Ishikawa (cell line): ENCODE measurements around the gene ATP2B2.

ENCODE experiments used
- CEBPB ChIP-seq: IDR thresholded peaks from 2 replicates; pipeline ENCODE4 v1.6.1; 2012
- CREB1 ChIP-seq: IDR thresholded peaks from 2 replicates; pipeline ENCODE4 v1.6.1; 2012; ENCODE audit warnings: low read depth
- EGR1 ChIP-seq: IDR thresholded peaks from 2 replicates; pipeline ENCODE4 v1.6.1; 2012
- EP300 ChIP-seq: IDR thresholded peaks from 2 replicates; pipeline ENCODE4 v1.6.1; 2012; ENCODE audit warnings: borderline replicate concordance
- FOXM1 ChIP-seq: IDR thresholded peaks from 2 replicates; pipeline ENCODE4 v1.6.1; 2012; ENCODE audit warnings: low read depth, borderline replicate concordance
- NFIC ChIP-seq: IDR thresholded peaks from 2 replicates; pipeline ENCODE4 v1.6.1; 2012
- RAD21 ChIP-seq: IDR thresholded peaks from 2 replicates; pipeline ENCODE4 v1.6.1; 2012; ENCODE audit warnings: low read depth
- TAF1 ChIP-seq: IDR thresholded peaks from 2 replicates; pipeline ENCODE4 v1.6.1; 2012; ENCODE audit warnings: low read depth, mild to moderate bottlenecking
- TCF12 ChIP-seq: IDR thresholded peaks from 2 replicates; pipeline ENCODE4 v1.6.1; 2012; ENCODE audit warnings: low read depth
- TEAD4 ChIP-seq: IDR thresholded peaks from 2 replicates; pipeline ENCODE4 v1.6.1; 2012
- USF1 ChIP-seq: IDR thresholded peaks from 2 replicates; pipeline ENCODE4 v1.6.1; 2012
- YY1 ChIP-seq: IDR thresholded peaks from 2 replicates; pipeline ENCODE4 v1.6.1; 2012; ENCODE audit warnings: low read depth
- ZBTB7A ChIP-seq: IDR thresholded peaks from 2 replicates; pipeline ENCODE4 v1.6.1; 2012; ENCODE audit warnings: low read depth
- TF ChIP-seq, protein P1 (sequence below): IDR thresholded peaks from 2 replicates; pipeline ENCODE4 v1.6.1; 2012; ENCODE audit warnings: low read depth, mild to moderate bottlenecking
- TF ChIP-seq, protein P2 (sequence below): IDR thresholded peaks from 2 replicates; pipeline ENCODE4 v1.6.1; 2012

ATP2B2 gene

DNA sequence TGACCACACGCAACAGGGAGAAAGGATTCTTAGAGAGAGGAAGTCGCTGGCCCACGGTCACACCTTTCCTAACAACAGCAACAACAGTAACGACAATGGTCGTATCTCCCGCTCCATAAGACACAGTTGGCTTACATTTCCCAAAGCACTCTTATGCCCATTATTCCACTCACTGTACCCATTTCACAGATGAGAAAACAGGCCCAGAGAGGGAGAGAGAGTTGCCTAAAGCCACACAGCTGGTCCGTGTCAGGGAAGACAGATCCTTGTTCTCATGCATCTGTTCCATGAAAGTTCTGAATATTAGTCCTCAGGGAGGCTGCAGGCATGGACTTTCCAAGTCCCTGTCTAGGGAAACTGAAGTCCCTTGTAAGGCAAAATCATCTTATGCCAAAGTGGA, 42.0 kb upstream of the ATP2B2 start:
- no peak for TF ChIP-seq FOXM1
- no peak for TF ChIP-seq NFIC
- TF ChIP-seq EP300, result no peak
- no peak for TF ChIP-seq CEBPB
- TF ChIP-seq, protein P1, sequence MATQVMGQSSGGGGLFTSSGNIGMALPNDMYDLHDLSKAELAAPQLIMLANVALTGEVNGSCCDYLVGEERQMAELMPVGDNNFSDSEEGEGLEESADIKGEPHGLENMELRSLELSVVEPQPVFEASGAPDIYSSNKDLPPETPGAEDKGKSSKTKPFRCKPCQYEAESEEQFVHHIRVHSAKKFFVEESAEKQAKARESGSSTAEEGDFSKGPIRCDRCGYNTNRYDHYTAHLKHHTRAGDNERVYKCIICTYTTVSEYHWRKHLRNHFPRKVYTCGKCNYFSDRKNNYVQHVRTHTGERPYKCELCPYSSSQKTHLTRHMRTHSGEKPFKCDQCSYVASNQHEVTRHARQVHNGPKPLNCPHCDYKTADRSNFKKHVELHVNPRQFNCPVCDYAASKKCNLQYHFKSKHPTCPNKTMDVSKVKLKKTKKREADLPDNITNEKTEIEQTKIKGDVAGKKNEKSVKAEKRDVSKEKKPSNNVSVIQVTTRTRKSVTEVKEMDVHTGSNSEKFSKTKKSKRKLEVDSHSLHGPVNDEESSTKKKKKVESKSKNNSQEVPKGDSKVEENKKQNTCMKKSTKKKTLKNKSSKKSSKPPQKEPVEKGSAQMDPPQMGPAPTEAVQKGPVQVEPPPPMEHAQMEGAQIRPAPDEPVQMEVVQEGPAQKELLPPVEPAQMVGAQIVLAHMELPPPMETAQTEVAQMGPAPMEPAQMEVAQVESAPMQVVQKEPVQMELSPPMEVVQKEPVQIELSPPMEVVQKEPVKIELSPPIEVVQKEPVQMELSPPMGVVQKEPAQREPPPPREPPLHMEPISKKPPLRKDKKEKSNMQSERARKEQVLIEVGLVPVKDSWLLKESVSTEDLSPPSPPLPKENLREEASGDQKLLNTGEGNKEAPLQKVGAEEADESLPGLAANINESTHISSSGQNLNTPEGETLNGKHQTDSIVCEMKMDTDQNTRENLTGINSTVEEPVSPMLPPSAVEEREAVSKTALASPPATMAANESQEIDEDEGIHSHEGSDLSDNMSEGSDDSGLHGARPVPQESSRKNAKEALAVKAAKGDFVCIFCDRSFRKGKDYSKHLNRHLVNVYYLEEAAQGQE, result no peak
- no peak for TF ChIP-seq RAD21
- TF ChIP-seq, protein P2, sequence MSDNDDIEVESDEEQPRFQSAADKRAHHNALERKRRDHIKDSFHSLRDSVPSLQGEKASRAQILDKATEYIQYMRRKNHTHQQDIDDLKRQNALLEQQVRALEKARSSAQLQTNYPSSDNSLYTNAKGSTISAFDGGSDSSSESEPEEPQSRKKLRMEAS, result no peak
- TF ChIP-seq TEAD4, result no peak
- TF ChIP-seq USF1, result no peak
- TF ChIP-seq TCF12, result no peak
- no peak for TF ChIP-seq YY1
- TF ChIP-seq CREB1, result no peak

DNA sequence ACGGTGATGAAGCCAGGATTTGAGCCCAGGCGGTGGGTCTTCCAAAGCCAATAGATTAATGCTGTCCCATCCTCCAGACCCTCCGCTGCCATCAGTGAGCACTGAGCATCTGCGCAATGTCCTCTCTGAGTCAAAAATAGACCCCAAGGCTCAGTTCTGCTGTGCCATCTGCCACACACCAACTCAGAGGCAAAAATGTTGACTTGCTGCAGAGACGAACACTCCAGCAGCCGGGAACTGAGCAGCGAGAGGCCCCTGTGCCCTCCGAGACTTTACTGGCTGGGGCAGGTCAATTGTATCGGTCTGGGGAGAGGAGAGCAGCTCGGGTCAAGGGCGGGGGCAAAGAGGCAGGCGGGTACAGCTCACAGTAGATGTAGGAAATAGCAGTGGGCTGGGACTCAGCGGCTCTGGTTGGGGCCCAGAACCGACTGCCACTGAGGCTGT, 41.5 kb upstream of the ATP2B2 start:
- TF ChIP-seq RAD21 (no peak), YY1 (no peak), ZBTB7A (no peak), TCF12 (no peak), CREB1 (no peak), FOXM1 (no peak), NFIC (no peak), USF1 (no peak), CEBPB (no peak), TAF1 (no peak), TEAD4 (no peak), EP300 (no peak), EGR1 (no peak)
- TF ChIP-seq, protein P2, result no peak
- TF ChIP-seq, protein P1, result no peak

- no peak for TF ChIP-seq TEAD4
- TF ChIP-seq, protein P1, result peak; percentile 71
These were observed 40.8 kb upstream of the ATP2B2 start for GRCh38 chr3:10546181-10546624.

GRCh38 chr3:10542518-10542917, 37.1 kb upstream of the ATP2B2 start:
- TF ChIP-seq TCF12 (no peak), CEBPB (no peak), EGR1 (no peak), ZBTB7A (no peak), USF1 (no peak), TEAD4 (no peak), YY1 (no peak), EP300 (no peak), TAF1 (no peak), RAD21 (no peak), FOXM1 (no peak), NFIC (no peak)
- TF ChIP-seq, protein P2, result no peak
- TF ChIP-seq, protein P1, result no peak
